ENCODE results near the gene ZNF24.

- no peak for TF ChIP-seq POLR2A (IDR thresholded peaks at IDR 0.05)
- no peak for TF ChIP-seq CTCF (IDR thresholded peaks at IDR 0.05)
- no peak for TF ChIP-seq EP300 (IDR thresholded peaks at IDR 0.05)
Measured at GRCh38 chr18:35345460-35345921, 1.3 kb upstream of the ZNF24 start.

All from ovary (tissue), 3 donors.